Measurements from ENCODE around the gene FOXN3. TPM values are rescaled to one million over a fixed set of nuclear protein-coding genes. Genes with fewer than 3 reads are reported as not detected.
"Not testable (repeated sequence)": the region's sequence is repeated elsewhere in the genome, so short reads cannot be mapped to it uniquely, and the experiment has no call there.

FOXN3 gene
- total and polyA plus RNA-seq, 2 donors (not counting 3 experiments of a cell fraction or from before 2014, with no cell fraction given): 16.9 to 41.8 TPM

DNA sequence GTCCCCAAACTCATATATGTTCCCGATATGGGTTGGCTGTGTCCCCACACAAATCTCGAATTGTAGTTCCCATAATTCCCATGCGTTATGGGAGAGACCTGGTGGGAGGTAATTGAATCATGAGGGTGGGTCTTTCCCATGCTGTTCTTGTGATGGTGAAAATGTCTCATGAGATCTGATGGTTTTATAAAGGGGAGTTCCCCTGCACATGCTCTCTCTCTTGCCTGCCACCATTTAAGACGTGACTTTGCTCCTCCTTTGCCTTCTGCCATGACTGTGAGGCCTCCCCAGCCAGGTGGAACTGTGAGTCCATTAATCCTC, 166.4 kb downstream of the FOXN3 start:
- H3K4me3 ChIP-seq (replicated peaks in 1 of 3; ENCODE audit: insufficient read depth in 1 of 3, low read depth in 1 of 3, low read length in 3 of 3); H3K79me2 ChIP-seq (ENCODE audit: control insufficient read depth, insufficient read depth, low read length); intact Hi-C loops (cut with micrococcal nuclease); H3K27ac ChIP-seq (ENCODE audit: insufficient read depth, low read depth, low read length); H3K27me3 ChIP-seq (ENCODE audit: control insufficient read depth in 2 of 2, insufficient read depth in 2 of 2, low read length in 2 of 2); DNase-seq (ENCODE audit: low read depth, low spot score); POLR2A ChIA-PET; H3K9ac ChIP-seq (replicated peaks; ENCODE audit: extremely low read depth, insufficient read depth, low read length); H3K4me2 ChIP-seq (ENCODE audit: insufficient read depth, low read length); CTCF ChIA-PET; H3K9me3 ChIP-seq (replicated peaks; ENCODE audit: control insufficient read depth, insufficient read depth, low read length); BruUV-seq (replicated peaks); H4K20me1 ChIP-seq (replicated peaks; ENCODE audit: control insufficient read depth, extremely low read depth, insufficient read depth, low read length); H3K9me1 ChIP-seq (replicated peaks; ENCODE audit: control insufficient read depth, extremely low read depth, insufficient read depth, low read length); FAIRE-seq; H3K36me3 ChIP-seq (ENCODE audit: control insufficient read depth in 2 of 2, extremely low read depth in 1 of 2, insufficient read depth in 2 of 2, low read length in 2 of 2); dilution Hi-C loops (cut with MboI; ENCODE audit: extremely low pct_ligation_motif_present, low sequenced_read_pairs); H3K4me1 ChIP-seq (ENCODE audit: control insufficient read depth, extremely low read depth, insufficient read depth, low read length); H2AFZ ChIP-seq (ENCODE audit: low read depth, low read length): not testable (repeated sequence)

GRCh38 chr14:89249972-89250654, 166.9 kb downstream of the FOXN3 start:
- intact Hi-C loops (cut with micrococcal nuclease) (no loop called here), dilution Hi-C loops (cut with MboI; ENCODE audit: extremely low pct_ligation_motif_present, low sequenced_read_pairs) (no loop called here)
- Histone ChIP-seq H3K27ac (ENCODE audit: insufficient read depth, low read depth, low read length) (no peak overlapping the region), H3K9me3 (replicated peaks; ENCODE audit: control insufficient read depth, insufficient read depth, low read length) (no peaks in the 10 kb centered on the region), H3K36me3 (ENCODE audit: control insufficient read depth in 2 of 2, extremely low read depth in 1 of 2, insufficient read depth in 2 of 2, low read length in 2 of 2) (no peaks in the 10 kb centered on the region), H3K9me1 (replicated peaks; ENCODE audit: control insufficient read depth, extremely low read depth, insufficient read depth, low read length) (no peaks in the 10 kb centered on the region), H3K4me2 (ENCODE audit: insufficient read depth, low read length) (no peak overlapping the region), H3K27me3 (ENCODE audit: control insufficient read depth in 2 of 2, insufficient read depth in 2 of 2, low read length in 2 of 2) (no peaks in the 10 kb centered on the region), H4K20me1 (replicated peaks; ENCODE audit: control insufficient read depth, extremely low read depth, insufficient read depth, low read length) (no peaks in the 10 kb centered on the region), H3K4me1 (ENCODE audit: control insufficient read depth, extremely low read depth, insufficient read depth, low read length) (no peaks in the 10 kb centered on the region), H3K79me2 (ENCODE audit: control insufficient read depth, insufficient read depth, low read length) (no peaks in the 10 kb centered on the region), H3K4me3 (replicated peaks in 1 of 3; ENCODE audit: insufficient read depth in 1 of 3, low read depth in 1 of 3, low read length in 3 of 3) (no peak overlapping the region), H3K9ac (replicated peaks; ENCODE audit: extremely low read depth, insufficient read depth, low read length) (no peak overlapping the region), H2AFZ (ENCODE audit: low read depth, low read length) (no peak overlapping the region)
- BruUV-seq (replicated peaks): no TSS peak
- FAIRE-seq (no peak), DNase-seq (ENCODE audit: low read depth, low spot score) (no peak)
- TF ChIP-seq POLR2A (IDR thresholded peaks at IDR 0.05; ENCODE audit: low read depth, low read length) (no peak), JUN (IDR thresholded peaks at IDR 0.05; ENCODE audit: borderline replicate concordance, insufficient read depth, insufficient read length, low read depth) (no peak), EZH2 (IDR thresholded peaks at IDR 0.05; ENCODE audit: borderline replicate concordance, low read depth, low read length, severe bottlenecking) (no peak), GATA2 (IDR thresholded peaks at IDR 0.05; ENCODE audit: insufficient read depth, insufficient read length, low read depth, low read length) (no peak), FOS (IDR thresholded peaks at IDR 0.05; ENCODE audit: borderline replicate concordance, insufficient read depth, low read length) (no peak), MYC (IDR thresholded peaks at IDR 0.05; ENCODE audit: low read depth, low read length) (no peak), POLR2AphosphoS5 (IDR thresholded peaks at IDR 0.05; ENCODE audit: insufficient read depth, low read depth, low read length) (no peak)
- TF ChIP-seq, protein P1, sequence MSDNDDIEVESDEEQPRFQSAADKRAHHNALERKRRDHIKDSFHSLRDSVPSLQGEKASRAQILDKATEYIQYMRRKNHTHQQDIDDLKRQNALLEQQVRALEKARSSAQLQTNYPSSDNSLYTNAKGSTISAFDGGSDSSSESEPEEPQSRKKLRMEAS (IDR thresholded peaks at IDR 0.05; ENCODE audit: insufficient read depth, insufficient read length): no peak
- TF ChIP-seq, protein P2, sequence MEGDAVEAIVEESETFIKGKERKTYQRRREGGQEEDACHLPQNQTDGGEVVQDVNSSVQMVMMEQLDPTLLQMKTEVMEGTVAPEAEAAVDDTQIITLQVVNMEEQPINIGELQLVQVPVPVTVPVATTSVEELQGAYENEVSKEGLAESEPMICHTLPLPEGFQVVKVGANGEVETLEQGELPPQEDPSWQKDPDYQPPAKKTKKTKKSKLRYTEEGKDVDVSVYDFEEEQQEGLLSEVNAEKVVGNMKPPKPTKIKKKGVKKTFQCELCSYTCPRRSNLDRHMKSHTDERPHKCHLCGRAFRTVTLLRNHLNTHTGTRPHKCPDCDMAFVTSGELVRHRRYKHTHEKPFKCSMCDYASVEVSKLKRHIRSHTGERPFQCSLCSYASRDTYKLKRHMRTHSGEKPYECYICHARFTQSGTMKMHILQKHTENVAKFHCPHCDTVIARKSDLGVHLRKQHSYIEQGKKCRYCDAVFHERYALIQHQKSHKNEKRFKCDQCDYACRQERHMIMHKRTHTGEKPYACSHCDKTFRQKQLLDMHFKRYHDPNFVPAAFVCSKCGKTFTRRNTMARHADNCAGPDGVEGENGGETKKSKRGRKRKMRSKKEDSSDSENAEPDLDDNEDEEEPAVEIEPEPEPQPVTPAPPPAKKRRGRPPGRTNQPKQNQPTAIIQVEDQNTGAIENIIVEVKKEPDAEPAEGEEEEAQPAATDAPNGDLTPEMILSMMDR (IDR thresholded peaks at IDR 0.05; ENCODE audit: extremely low read depth in 1 of 2, insufficient read depth in 1 of 2, low read depth in 1 of 2, low read length in 2 of 2): no peak
- ChIA-PET POLR2A (no interaction called here), CTCF (no interaction called here)
